Ascending aorta (tissue), 2 donors: ENCODE measurements around the gene BBIP1. TPM values are rescaled to one million over a fixed set of nuclear protein-coding genes. Genes with fewer than 3 reads are reported as not detected.

Source experiments
- DNase-seq, 2 donors: peaks; one replicate each; pipeline ENCODE4 v3.0.0-alpha.2; 2019; ENCODE audit warnings: low spot score in 2 of 2
- H3K27ac ChIP-seq, 2 donors: fragments of 200-600 bp; sonication (generic); one replicate each; pipeline ENCODE4 v1.5.1; 2016 to 2017; ENCODE audit warnings: mild to moderate bottlenecking in 1 of 2
- H3K27me3 ChIP-seq: fragments of 200-600 bp; sonication (generic); one replicate; pipeline ENCODE4 v1.5.1; 2017
- H3K36me3 ChIP-seq, 2 donors: fragments of 200-600 bp; sonication (generic); one replicate each; pipeline ENCODE4 v1.5.1; 2016
- H3K4me1 ChIP-seq, 2 donors: fragments of 200-600 bp; sonication (generic); one replicate each; pipeline ENCODE4 v1.5.1; 2016 to 2017; ENCODE audit warnings: mild to moderate bottlenecking in 1 of 2
- H3K4me3 ChIP-seq, 2 donors: fragments of 200-600 bp; sonication (generic); one replicate each; pipeline ENCODE4 v1.5.1; 2016 to 2017; ENCODE audit warnings: mild to moderate bottlenecking in 1 of 2
- H3K9me3 ChIP-seq, 2 donors: fragments of 200-600 bp; sonication (generic); one replicate each; pipeline ENCODE4 v1.5.1; 2016
- intact Hi-C: fragments of 100-400 bp; cut with DNase I; formaldehyde crosslinking; loops from one replicate; pipeline ENCODE4 v1.15.1; 2023
- total RNA-seq: library from RNA; depleted of rRNA; stranded (reverse); fragments of >200 nt; gene quantifications from one replicate; pipeline ENCODE4 v1.1.0, GENCODE V29; 2016
- TF ChIP-seq, protein P1 (sequence below), 3 experiments: fragments of 200-600 bp in 2 of 3; fragments of 450-650 bp in 1 of 3; sonication (generic) in 2 of 3; IDR thresholded peaks; one replicate each; pipeline ENCODE4 v1.5.1; 2016 to 2019; ENCODE audit warnings: antibody characterized with exemption in 3 of 3, mild to moderate bottlenecking in 1 of 3, moderate library complexity in 1 of 3

The BBIP1 gene
- total RNA-seq, 1 donor from 2014 or later = 1.5 TPM

DNA sequence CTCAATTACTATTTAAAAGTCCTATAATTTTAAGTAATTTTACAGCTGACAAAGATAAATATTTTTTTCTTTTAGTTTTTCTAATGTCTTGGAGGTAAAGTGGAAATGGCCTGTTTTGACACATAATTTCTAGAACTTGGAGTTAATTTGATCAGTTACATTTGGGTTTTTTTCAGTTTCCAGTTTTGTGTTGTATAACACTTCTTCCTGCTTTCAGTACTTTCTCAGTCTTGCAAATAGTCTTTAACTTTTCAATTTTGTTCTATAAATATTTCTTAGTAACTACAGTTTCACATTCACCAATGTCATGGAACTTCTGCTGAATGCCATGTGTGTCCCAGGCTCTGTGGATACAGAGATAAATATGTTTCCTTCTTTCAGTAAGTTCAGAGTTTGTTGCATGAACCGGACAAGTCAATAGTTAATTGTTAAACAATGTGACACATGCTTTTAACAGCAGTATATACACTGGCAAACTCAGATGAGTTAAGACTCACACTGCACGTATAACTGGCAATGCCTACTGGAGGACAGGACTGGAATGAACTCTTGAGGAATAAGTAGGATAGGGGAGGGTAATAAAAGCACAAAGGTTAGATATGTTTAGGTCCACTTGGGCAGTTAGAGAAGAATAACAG, 5.0 kb upstream of the BBIP1 start:
- Histone ChIP-seq H3K4me1 (peaks cover 0 to 20% of the 10 kb centered on the region in 2 donors), H3K9me3 (no peaks in the 10 kb centered on the region), H3K36me3 (no peaks in the 10 kb centered on the region), H3K27ac (no peak overlapping the region), H3K27me3 (no peaks in the 10 kb centered on the region), H3K4me3 (no peak overlapping the region)
- intact Hi-C loops = loop anchor here (5.0 to 10.0 kb wide), 2 partner anchors 81 to 1438 kb away; no protein-coding TSS in a partner anchor
- TF ChIP-seq, protein P1, sequence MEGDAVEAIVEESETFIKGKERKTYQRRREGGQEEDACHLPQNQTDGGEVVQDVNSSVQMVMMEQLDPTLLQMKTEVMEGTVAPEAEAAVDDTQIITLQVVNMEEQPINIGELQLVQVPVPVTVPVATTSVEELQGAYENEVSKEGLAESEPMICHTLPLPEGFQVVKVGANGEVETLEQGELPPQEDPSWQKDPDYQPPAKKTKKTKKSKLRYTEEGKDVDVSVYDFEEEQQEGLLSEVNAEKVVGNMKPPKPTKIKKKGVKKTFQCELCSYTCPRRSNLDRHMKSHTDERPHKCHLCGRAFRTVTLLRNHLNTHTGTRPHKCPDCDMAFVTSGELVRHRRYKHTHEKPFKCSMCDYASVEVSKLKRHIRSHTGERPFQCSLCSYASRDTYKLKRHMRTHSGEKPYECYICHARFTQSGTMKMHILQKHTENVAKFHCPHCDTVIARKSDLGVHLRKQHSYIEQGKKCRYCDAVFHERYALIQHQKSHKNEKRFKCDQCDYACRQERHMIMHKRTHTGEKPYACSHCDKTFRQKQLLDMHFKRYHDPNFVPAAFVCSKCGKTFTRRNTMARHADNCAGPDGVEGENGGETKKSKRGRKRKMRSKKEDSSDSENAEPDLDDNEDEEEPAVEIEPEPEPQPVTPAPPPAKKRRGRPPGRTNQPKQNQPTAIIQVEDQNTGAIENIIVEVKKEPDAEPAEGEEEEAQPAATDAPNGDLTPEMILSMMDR (IDR thresholded peaks at IDR 0.05) = no peak
- DNase-seq = no peak

DNA sequence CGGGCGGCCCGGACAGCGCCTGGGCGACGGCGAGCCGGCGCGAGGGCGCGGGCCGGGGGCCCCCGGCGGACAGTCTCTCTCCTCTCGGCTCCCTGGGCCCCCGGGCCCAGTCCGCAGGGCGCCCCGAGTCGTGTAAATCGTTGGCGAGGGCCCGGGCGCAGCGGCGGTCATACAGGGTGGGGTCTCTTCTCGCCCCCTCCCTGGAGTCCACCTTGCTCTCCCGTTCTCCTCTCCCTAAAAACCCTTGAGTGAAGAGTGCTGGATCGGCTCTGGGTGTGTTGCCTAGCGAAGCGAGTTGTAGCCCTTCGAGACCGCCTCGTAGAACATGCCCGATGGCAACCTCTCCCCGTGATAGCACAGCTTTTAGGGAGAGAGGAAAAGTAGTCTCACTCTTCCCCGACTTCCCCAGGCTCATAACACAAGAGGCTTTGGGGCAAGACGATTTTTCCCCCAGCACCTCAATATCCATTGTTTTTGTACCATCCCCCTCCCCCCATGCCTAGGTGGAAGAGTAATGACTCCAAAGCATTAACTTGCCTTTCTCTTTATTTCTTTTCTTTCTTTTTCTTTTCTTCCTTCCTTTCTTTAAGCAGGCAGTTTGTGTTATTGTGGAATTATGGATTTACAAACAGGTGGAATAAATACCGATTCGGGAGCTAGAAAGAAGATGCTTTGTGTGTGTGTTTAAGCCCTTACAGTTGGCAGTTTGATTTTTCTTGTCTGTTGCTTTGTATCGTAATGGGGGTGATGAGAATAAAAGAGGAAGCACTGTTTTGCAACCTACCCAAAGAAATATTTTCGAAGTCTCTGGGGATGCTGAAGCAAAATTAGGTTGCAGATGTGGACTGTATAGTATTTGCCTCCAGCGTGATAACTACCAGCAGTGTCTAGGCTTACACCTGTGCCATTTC, 1.2 kb upstream of the BBIP1 start:
- H3K4me3 ChIP-seq = peak overlapping the region; percentile 78 to 98
- no peaks in the 10 kb centered on the region for H3K27me3 ChIP-seq
- no peak for DNase-seq
- peaks cover 0 to 12% of the 10 kb centered on the region in 2 donors for H3K4me1 ChIP-seq
- intact Hi-C loops = loop anchor here (2.0 to 10.0 kb wide), 5 partner anchors 49 to 1442 kb away; partner anchors contain the start of genes DUSP5 and PDCD4
- no peaks in the 10 kb centered on the region for H3K9me3 ChIP-seq
- TF ChIP-seq, protein P1 (IDR thresholded peaks at IDR 0.05) = no peak
- H3K27ac ChIP-seq = peak overlapping the region; percentile 84 to 96
- H3K36me3 ChIP-seq = no peaks in the 10 kb centered on the region

DNA sequence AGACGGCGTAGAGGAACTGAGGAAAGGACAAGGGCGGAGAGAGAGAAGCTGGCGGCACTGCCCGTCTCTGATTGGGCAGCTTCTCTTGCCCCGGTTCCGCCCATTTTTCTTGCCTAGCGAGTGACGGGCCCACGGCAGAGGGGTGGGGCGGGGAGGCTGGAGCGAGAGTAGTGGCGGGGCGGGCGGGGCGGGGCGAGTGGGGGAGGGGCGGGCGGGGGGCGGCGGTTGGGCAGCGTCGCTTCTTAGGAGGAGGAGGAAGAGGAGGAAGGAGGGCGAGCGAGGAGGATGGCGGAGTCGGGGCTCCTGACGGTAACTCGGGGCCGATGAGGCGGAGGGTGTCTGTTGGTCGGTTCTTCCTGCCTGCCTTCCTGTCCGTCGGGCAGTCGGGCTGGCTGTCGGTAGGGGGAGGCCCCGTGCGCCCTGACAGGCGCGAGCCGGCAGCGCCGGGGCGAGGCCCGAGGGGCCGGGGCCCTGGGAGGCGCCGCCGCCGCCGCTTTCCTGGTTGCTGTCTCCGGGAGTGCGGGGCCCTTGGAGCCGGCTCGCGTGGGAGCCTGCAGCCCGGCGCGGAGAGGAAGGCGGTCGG, 460 bp upstream of the BBIP1 start, which contains the start of gene SHOC2:
Gene SHOC2 (plus strand): TSS at position 256 of the 583 bp plus-strand sequence. CDS start 44,755 bp downstream, outside the sequence.
- intact Hi-C loops = loop anchor here (2.0 to 10.0 kb wide), 3 partner anchors 49 to 697 kb away; partner anchors contain the start of genes DUSP5 and PDCD4
- no peaks in the 10 kb centered on the region for H3K9me3 ChIP-seq
- H3K36me3 ChIP-seq = no peaks in the 10 kb centered on the region
- DNase-seq = peak; percentile 100
- peak within 1 kb of the TSS; percentile 78 to 98 for H3K4me3 ChIP-seq
- no peaks in the 10 kb centered on the region for H3K27me3 ChIP-seq
- TF ChIP-seq, protein P1 (IDR thresholded peaks at IDR 0.05) = peak in 1 of 3 experiments; percentile 11
- H3K4me1 ChIP-seq = peaks cover 0 to 12% of the 10 kb centered on the region in 2 donors
- H3K27ac ChIP-seq = peak within 1 kb of the TSS; percentile 96 to 97

DNA sequence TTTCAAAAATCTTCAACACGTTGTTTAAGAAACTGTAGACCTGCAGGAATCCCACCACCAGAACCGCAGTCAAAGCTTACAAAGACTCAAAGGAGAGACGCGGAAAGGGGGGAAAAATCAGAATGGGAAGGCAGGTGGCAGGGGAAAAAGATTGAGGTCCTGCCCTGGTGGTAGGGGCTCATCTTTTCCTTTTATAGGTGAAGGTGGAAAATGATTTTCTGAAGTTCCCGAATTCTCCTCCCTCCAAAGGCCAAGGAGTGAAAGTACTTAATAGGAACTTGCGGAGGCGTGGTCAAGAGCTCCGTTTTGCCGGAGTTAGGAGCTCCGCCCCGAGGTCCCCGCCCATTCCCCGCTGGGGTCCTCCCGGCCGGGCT, 724 bp downstream of the BBIP1 start:
- no peaks in the 10 kb centered on the region for H3K36me3 ChIP-seq
- H3K27ac ChIP-seq = peak overlapping the region; percentile 96 to 97
- peak; percentile 82 to 98 for DNase-seq
- TF ChIP-seq, protein P1 (IDR thresholded peaks at IDR 0.05) = peak in 1 of 3 experiments; percentile 5
- intact Hi-C loops = loop anchor here (2.0 to 10.0 kb wide), 3 partner anchors 47 to 696 kb away; partner anchors contain the start of genes DUSP5 and PDCD4
- no peaks in the 10 kb centered on the region for H3K27me3 ChIP-seq
- H3K4me3 ChIP-seq = peak overlapping the region; percentile 67 to 77
- H3K9me3 ChIP-seq = no peaks in the 10 kb centered on the region
- H3K4me1 ChIP-seq = peaks cover 0 to 5% of the 10 kb centered on the region in 2 donors
